Karpas-422 (cell line): ENCODE results near the gene TEFM. TPM values are rescaled to one million over a fixed set of nuclear protein-coding genes. Genes with fewer than 3 reads are reported as not detected.
"Not testable (repeated sequence)": the region's sequence is repeated elsewhere in the genome, so short reads cannot be mapped to it uniquely, and the experiment has no call there.

Source experiments
- DNase-seq: peaks from one replicate; pipeline ENCODE4 v3.0.0-alpha.2; 2015
- H2AFZ ChIP-seq: fragments of 200-600 bp; sonication (generic); 2 replicates; pipeline ENCODE4 v1.6.1; 2014; ENCODE audit warnings: antibody characterized with exemption, low read length, mixed read lengths
- H3K27ac ChIP-seq: fragments of 200-600 bp; sonication (generic); 2 replicates; pipeline ENCODE4 v1.5.1; 2014; ENCODE audit warnings: mild to moderate bottlenecking, low read length, moderate library complexity
- H3K27me3 ChIP-seq: fragments of 200-600 bp; sonication (generic); 2 replicates; pipeline ENCODE4 v1.6.1; 2014; ENCODE audit warnings: low read length, mixed read lengths
- H3K36me3 ChIP-seq: fragments of 200-600 bp; sonication (generic); 2 replicates; pipeline ENCODE4 v1.6.1; 2014; ENCODE audit warnings: low read length, mixed read lengths; ENCODE audit not compliant: insufficient read depth
- H3K4me1 ChIP-seq: fragments of 200-600 bp; sonication (generic); 2 replicates; pipeline ENCODE4 v1.6.1; 2014; ENCODE audit warnings: mild to moderate bottlenecking, low read length, mixed read lengths
- H3K4me2 ChIP-seq: fragments of 200-600 bp; sonication (generic); 2 replicates; pipeline ENCODE4 v1.6.1; 2014; ENCODE audit warnings: low read length, low read depth, mild to moderate bottlenecking; ENCODE audit not compliant: poor library complexity, severe bottlenecking
- H3K4me3 ChIP-seq: fragments of 200-600 bp; sonication (generic); 2 replicates; pipeline ENCODE4 v1.5.1; 2014; ENCODE audit warnings: mild to moderate bottlenecking, antibody characterized with exemption, low read length, mixed read lengths
- H3K79me2 ChIP-seq: fragments of 200-600 bp; sonication (generic); 2 replicates; pipeline ENCODE4 v1.6.1; 2014; ENCODE audit warnings: mild to moderate bottlenecking, low read length, mixed read lengths
- H3K9ac ChIP-seq: fragments of 200-600 bp; sonication (generic); 2 replicates; pipeline ENCODE4 v1.6.0; 2014; ENCODE audit warnings: low read length
- H3K9me2 ChIP-seq: fragments of 200-600 bp; sonication (generic), shearing (Covaris generic); replicated peaks from 2 replicates; pipeline ENCODE4 v1.6.0; 2014; ENCODE audit warnings: mild to moderate bottlenecking, low read length, moderate library complexity; ENCODE audit not compliant: insufficient read depth
- H3K9me3 ChIP-seq: fragments of 300-700, 200-600 bp; sonication (generic); 2 replicates; pipeline ENCODE4 v1.6.1; 2014; ENCODE audit warnings: low read length, mixed read lengths
- H4K20me1 ChIP-seq: fragments of 200-600 bp; sonication (generic); 2 replicates; pipeline ENCODE4 v1.6.1; 2014; ENCODE audit warnings: mild to moderate bottlenecking, antibody characterized with exemption, low read length, low read depth; ENCODE audit not compliant: insufficient read depth
- total RNA-seq: library from RNA; depleted of rRNA; stranded (reverse); fragments of >200 nt; shearing (Covaris generic); gene quantifications from 2 replicates; pipeline ENCODE4 v1.2.3, GENCODE V29; 2014; ENCODE audit warnings: low replicate concordance

Gene TEFM
- total RNA-seq, 1 experiment from 2014 or later, result 20.7 TPM

DNA sequence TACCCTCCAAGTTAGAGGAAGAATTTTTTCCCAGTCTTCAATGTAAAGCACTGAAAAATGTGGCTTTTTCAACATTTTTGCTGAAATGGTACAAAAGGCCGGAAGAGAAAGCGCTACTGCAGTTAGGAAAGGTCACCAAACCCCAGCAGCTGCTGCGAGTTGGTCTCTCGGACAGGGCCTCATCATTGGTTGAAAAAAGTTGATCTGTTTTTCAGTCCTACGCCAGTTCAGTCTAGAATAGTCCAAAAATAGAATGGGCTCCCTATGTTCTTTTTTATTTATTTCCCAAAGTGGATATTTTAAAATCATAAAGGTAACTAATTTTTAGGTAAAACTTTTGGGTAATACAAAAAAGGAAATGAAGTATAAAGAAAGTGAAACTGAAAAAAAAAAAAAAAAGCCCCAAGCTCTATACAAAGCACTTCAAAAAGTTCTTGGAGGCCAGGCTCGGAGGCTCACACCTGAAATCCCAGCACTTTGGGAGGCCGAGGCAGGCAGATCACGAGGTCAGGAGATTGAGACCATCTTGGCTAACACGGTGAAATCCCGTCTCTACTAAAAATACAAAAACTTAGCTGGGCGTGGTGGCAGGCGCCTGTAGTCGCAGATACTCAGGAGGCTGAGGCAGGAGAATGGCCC lies 33.1 kb upstream of the TEFM start:
- H3K27ac ChIP-seq, result no peak overlapping the region
- no peaks in the 10 kb centered on the region for H4K20me1 ChIP-seq
- no peaks in the 10 kb centered on the region for H3K27me3 ChIP-seq
- no peak overlapping the region for H3K4me3 ChIP-seq
- H3K4me1 ChIP-seq, result no peaks in the 10 kb centered on the region
- H3K79me2 ChIP-seq, result no peaks in the 10 kb centered on the region
- H3K9me3 ChIP-seq, result no peaks in the 10 kb centered on the region
- H2AFZ ChIP-seq, result no peak overlapping the region
- H3K4me2 ChIP-seq, result no peak overlapping the region
- no peaks in the 10 kb centered on the region for H3K36me3 ChIP-seq
- no peak overlapping the region for H3K9ac ChIP-seq
- no peak for DNase-seq
- H3K9me2 ChIP-seq, result no peaks in the 10 kb centered on the region

DNA sequence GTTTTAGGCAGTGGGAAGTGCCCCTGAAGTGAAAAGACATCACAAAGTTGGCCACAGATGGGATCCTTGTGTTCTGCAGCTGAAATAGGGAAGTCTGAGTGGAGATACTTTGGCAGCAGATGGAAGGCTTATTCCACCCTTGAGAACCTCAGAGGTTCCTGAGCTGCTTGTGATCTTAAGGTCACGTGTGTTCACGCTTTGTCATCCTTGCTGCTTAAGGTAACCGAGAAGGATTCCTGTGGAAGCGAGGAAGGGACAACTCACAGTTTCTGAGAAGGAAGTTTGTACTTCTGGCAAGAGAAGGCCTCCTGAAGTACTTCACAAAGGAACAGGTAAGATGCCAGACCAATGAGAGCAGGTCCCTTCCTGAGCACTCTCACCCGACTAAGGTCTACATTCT lies 27.9 kb upstream of the TEFM start:
- no peaks in the 10 kb centered on the region for H3K36me3 ChIP-seq
- H4K20me1 ChIP-seq, result no peaks in the 10 kb centered on the region
- no peaks in the 10 kb centered on the region for H3K79me2 ChIP-seq
- no peak overlapping the region for H3K4me3 ChIP-seq
- H3K4me1 ChIP-seq, result no peaks in the 10 kb centered on the region
- H3K4me2 ChIP-seq, result no peak overlapping the region
- no peak for DNase-seq
- no peaks in the 10 kb centered on the region for H3K9me3 ChIP-seq
- no peaks in the 10 kb centered on the region for H3K27me3 ChIP-seq
- H3K9ac ChIP-seq, result no peak overlapping the region
- no peak overlapping the region for H2AFZ ChIP-seq
- no peak overlapping the region for H3K27ac ChIP-seq
- no peaks in the 10 kb centered on the region for H3K9me2 ChIP-seq

- not testable (repeated sequence) for H3K4me3 ChIP-seq, H3K9me2 ChIP-seq, H3K9ac ChIP-seq, H3K4me1 ChIP-seq, H4K20me1 ChIP-seq, H3K9me3 ChIP-seq, H3K4me2 ChIP-seq, H3K79me2 ChIP-seq, H2AFZ ChIP-seq, H3K36me3 ChIP-seq, H3K27ac ChIP-seq, H3K27me3 ChIP-seq, DNase-seq
Observed at GRCh38 chr17:30931582-30931981, 25.5 kb upstream of the TEFM start.

GRCh38 chr17:30930495-30930894 lies 24.5 kb upstream of the TEFM start:
- no peak overlapping the region for H3K27ac ChIP-seq
- no peak overlapping the region for H3K4me3 ChIP-seq
- no peaks in the 10 kb centered on the region for H3K36me3 ChIP-seq
- H3K4me2 ChIP-seq, result no peak overlapping the region
- no peak overlapping the region for H2AFZ ChIP-seq
- H3K9me3 ChIP-seq, result no peaks in the 10 kb centered on the region
- H3K9me2 ChIP-seq, result no peaks in the 10 kb centered on the region
- no peak for DNase-seq
- no peak overlapping the region for H3K9ac ChIP-seq
- no peaks in the 10 kb centered on the region for H3K4me1 ChIP-seq
- H4K20me1 ChIP-seq, result no peaks in the 10 kb centered on the region
- H3K79me2 ChIP-seq, result no peaks in the 10 kb centered on the region
- H3K27me3 ChIP-seq, result no peaks in the 10 kb centered on the region

DNA sequence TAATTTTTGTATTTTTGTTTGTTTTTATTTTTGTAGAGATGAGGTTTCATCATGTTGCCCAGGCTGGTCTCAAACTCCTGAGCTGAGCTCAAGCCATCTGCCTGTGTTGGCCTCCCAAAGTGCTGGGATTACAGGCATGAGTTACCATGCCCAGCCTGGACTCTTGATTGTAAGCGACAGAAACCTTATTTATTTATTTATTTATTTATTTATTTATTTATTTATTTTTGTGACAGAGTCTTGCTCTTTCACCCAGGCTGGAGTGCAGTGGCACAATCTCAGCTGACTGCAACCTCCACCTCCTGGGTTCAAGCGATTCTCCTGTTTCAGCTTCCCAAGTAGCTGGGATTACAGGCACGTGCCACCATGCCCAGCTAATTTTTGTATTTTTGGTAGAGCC lies 23.8 kb upstream of the TEFM start:
- not testable (repeated sequence) for H2AFZ ChIP-seq, H3K27ac ChIP-seq, H3K4me1 ChIP-seq, H3K4me2 ChIP-seq, DNase-seq, H3K9ac ChIP-seq, H3K9me3 ChIP-seq, H3K36me3 ChIP-seq, H4K20me1 ChIP-seq, H3K27me3 ChIP-seq, H3K79me2 ChIP-seq, H3K9me2 ChIP-seq, H3K4me3 ChIP-seq

- H3K36me3 ChIP-seq, result no peaks in the 10 kb centered on the region
- H3K9me3 ChIP-seq, result no peaks in the 10 kb centered on the region
- H3K9ac ChIP-seq, result no peak overlapping the region
- no peaks in the 10 kb centered on the region for H3K4me1 ChIP-seq
- no peak for DNase-seq
- no peak overlapping the region for H3K4me3 ChIP-seq
- H3K79me2 ChIP-seq, result no peaks in the 10 kb centered on the region
- H3K4me2 ChIP-seq, result no peak overlapping the region
- no peaks in the 10 kb centered on the region for H3K27me3 ChIP-seq
- no peak overlapping the region for H3K27ac ChIP-seq
- H2AFZ ChIP-seq, result no peak overlapping the region
- no peaks in the 10 kb centered on the region for H3K9me2 ChIP-seq
- H4K20me1 ChIP-seq, result no peaks in the 10 kb centered on the region
Observed at GRCh38 chr17:30929081-30929633, 23.1 kb upstream of the TEFM start.

GRCh38 chr17:30928584-30928983 lies 22.5 kb upstream of the TEFM start:
- H3K79me2 ChIP-seq, result no peaks in the 10 kb centered on the region
- no peak overlapping the region for H3K4me2 ChIP-seq
- no peaks in the 10 kb centered on the region for H3K4me1 ChIP-seq
- no peaks in the 10 kb centered on the region for H3K9me2 ChIP-seq
- no peaks in the 10 kb centered on the region for H3K27me3 ChIP-seq
- no peak overlapping the region for H2AFZ ChIP-seq
- H3K9ac ChIP-seq, result no peak overlapping the region
- H4K20me1 ChIP-seq, result no peaks in the 10 kb centered on the region
- H3K4me3 ChIP-seq, result no peak overlapping the region
- H3K27ac ChIP-seq, result no peak overlapping the region
- no peaks in the 10 kb centered on the region for H3K9me3 ChIP-seq
- DNase-seq, result no peak
- no peaks in the 10 kb centered on the region for H3K36me3 ChIP-seq

DNA sequence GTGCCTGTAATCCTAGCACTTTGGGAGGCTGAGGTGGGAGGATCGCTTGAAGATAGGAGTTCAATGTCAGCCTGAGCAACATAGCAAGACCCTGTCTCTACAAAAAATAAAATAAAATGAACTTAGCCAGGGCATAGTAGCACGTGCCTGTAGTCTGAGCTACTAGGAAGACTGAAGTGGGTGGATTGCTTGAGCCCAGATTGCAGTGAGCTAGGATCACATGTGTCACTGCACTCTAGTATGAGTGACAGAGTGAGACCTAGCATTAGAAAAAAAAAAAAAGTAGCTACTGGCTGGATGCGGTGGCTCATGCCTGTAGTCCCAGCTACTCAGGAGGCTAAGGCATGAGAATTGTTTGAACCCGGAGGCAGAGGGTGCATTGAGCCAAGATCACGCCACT lies 21.7 kb upstream of the TEFM start:
- Histone ChIP-seq H4K20me1 (no peaks in the 10 kb centered on the region), H3K9me2 (no peaks in the 10 kb centered on the region), H3K4me1 (no peaks in the 10 kb centered on the region), H3K27ac (no peak overlapping the region), H2AFZ (no peak overlapping the region), H3K27me3 (no peaks in the 10 kb centered on the region), H3K36me3 (no peaks in the 10 kb centered on the region), H3K9me3 (no peaks in the 10 kb centered on the region), H3K4me2 (no peak overlapping the region), H3K79me2 (no peaks in the 10 kb centered on the region), H3K9ac (no peak overlapping the region), H3K4me3 (no peak overlapping the region)
- no peak for DNase-seq
